H9 (cell line): ENCODE measurements around the gene VPS39. TPM values are rescaled to one million over a fixed set of nuclear protein-coding genes. Genes with fewer than 3 reads are reported as not detected.
A peak's percentile ranks its signal among the peaks of the same experiment; 100 is the strongest.

Experiments used
- DNase-seq: peaks from one replicate; pipeline ENCODE4 v3.0.0-alpha.2; 2017
- H2AFZ ChIP-seq: one replicate; pipeline ENCODE4 v1.6.1; 2013; ENCODE audit warnings: mild to moderate bottlenecking, low read length, control low read depth, moderate library complexity
- H2AK5ac ChIP-seq: 2 replicates; pipeline ENCODE4 v1.6.1; 2013; ENCODE audit warnings: low read length, control low read depth, mixed read lengths; ENCODE audit not compliant: insufficient read length
- H2BK120ac ChIP-seq: one replicate; pipeline ENCODE4 v1.6.1; 2013; ENCODE audit warnings: low read depth, mild to moderate bottlenecking, low read length, control low read depth, inconsistent platforms; ENCODE audit not compliant: poor library complexity, severe bottlenecking
- H2BK12ac ChIP-seq: 2 replicates; pipeline ENCODE4 v1.6.1; 2013; ENCODE audit warnings: low read length, control low read depth, mixed read lengths, low read depth; ENCODE audit not compliant: insufficient read length
- H2BK15ac ChIP-seq: 2 replicates; pipeline ENCODE4 v1.6.1; 2013; ENCODE audit warnings: low read depth, low read length, control low read depth
- H2BK20ac ChIP-seq: one replicate; pipeline ENCODE4 v1.6.1; 2013; ENCODE audit warnings: low read depth, mild to moderate bottlenecking, low read length, control low read depth, inconsistent platforms; ENCODE audit not compliant: poor library complexity, severe bottlenecking
- H2BK5ac ChIP-seq: 2 replicates; pipeline ENCODE4 v1.6.1; 2013; ENCODE audit warnings: low read length, control low read depth, mixed read lengths; ENCODE audit not compliant: insufficient read length
- H3K14ac ChIP-seq: 2 replicates; pipeline ENCODE4 v1.6.1; 2013; ENCODE audit warnings: low read length, control low read depth; ENCODE audit not compliant: insufficient read depth
- H3K18ac ChIP-seq: 2 replicates; pipeline ENCODE4 v1.6.1; 2013; ENCODE audit warnings: low read depth, mild to moderate bottlenecking, mixed read lengths, low read length, control low read depth; ENCODE audit not compliant: insufficient read length
- H3K23ac ChIP-seq: 2 replicates; pipeline ENCODE4 v1.6.1; 2013; ENCODE audit warnings: low read length, control low read depth, mixed read lengths, low read depth; ENCODE audit not compliant: insufficient read length
- H3K23me2 ChIP-seq: 2 replicates; pipeline ENCODE4 v1.6.1; 2013; ENCODE audit warnings: low read depth, mild to moderate bottlenecking, mixed read lengths, low read length, control low read depth; ENCODE audit not compliant: insufficient read length, poor library complexity, severe bottlenecking
- H3K27ac ChIP-seq: 2 replicates; pipeline ENCODE4 v1.5.1; 2013; ENCODE audit warnings: low read length, control low read depth, mixed read lengths, low read depth; ENCODE audit not compliant: insufficient read length
- H3K27me3 ChIP-seq: 2 replicates; pipeline ENCODE4 v1.6.1; 2013; ENCODE audit warnings: low read length, control low read depth, inconsistent platforms; ENCODE audit not compliant: insufficient read depth
- H3K4ac ChIP-seq: 2 replicates; pipeline ENCODE4 v1.6.1; 2013; ENCODE audit warnings: low read depth, mild to moderate bottlenecking, control low read depth, inconsistent platforms, low read length, moderate library complexity
- H3K4me1 ChIP-seq: 2 replicates; pipeline ENCODE4 v1.6.1; 2013; ENCODE audit warnings: low read length, control low read depth, inconsistent platforms; ENCODE audit not compliant: insufficient read depth
- H3K4me2 ChIP-seq: 2 replicates; pipeline ENCODE4 v1.6.1; 2013; ENCODE audit warnings: low read length, control low read depth, mixed read lengths; ENCODE audit not compliant: insufficient read length, insufficient read depth
- H3K56ac ChIP-seq: 2 replicates; pipeline ENCODE4 v1.6.1; 2013; ENCODE audit warnings: low read depth, mild to moderate bottlenecking, mixed read lengths, low read length, control low read depth; ENCODE audit not compliant: insufficient read length
- H3K79me1 ChIP-seq: 2 replicates; pipeline ENCODE4 v1.6.1; 2013; ENCODE audit warnings: low read depth, mild to moderate bottlenecking, moderate library complexity, low read length, control low read depth, inconsistent platforms; ENCODE audit not compliant: insufficient read depth, poor library complexity, severe bottlenecking
- H3K79me2 ChIP-seq: 2 replicates; pipeline ENCODE4 v1.6.1; 2013; ENCODE audit warnings: low read length, control low read depth, inconsistent platforms; ENCODE audit not compliant: insufficient read depth
- H3K9ac ChIP-seq: 2 replicates; pipeline ENCODE4 v1.6.1; 2013; ENCODE audit warnings: low read length, control low read depth, mixed read lengths; ENCODE audit not compliant: insufficient read length; ENCODE audit errors: extremely low read depth
- H3K9me3 ChIP-seq: one replicate; pipeline ENCODE4 v1.6.1; 2013; ENCODE audit warnings: low read depth, low read length, inconsistent platforms; ENCODE audit not compliant: control insufficient read depth
- H3T11ph ChIP-seq: one replicate; pipeline ENCODE4 v1.6.1; 2013; ENCODE audit warnings: mild to moderate bottlenecking, low read length, control low read depth, inconsistent platforms
- H4K20me1 ChIP-seq: one replicate; pipeline ENCODE4 v1.6.1; 2013; ENCODE audit not compliant: control insufficient read depth, insufficient read length, insufficient read depth
- H4K5ac ChIP-seq: 2 replicates; pipeline ENCODE4 v1.6.1; 2013; ENCODE audit warnings: low read depth, mild to moderate bottlenecking, mixed read lengths, low read length, control low read depth; ENCODE audit not compliant: insufficient read length
- H4K8ac ChIP-seq: replicated peaks from 2 replicates; pipeline ENCODE4 v1.6.1; 2013; ENCODE audit warnings: low read length, control low read depth, mixed read lengths, low read depth; ENCODE audit not compliant: insufficient read length
- H4K91ac ChIP-seq: 2 replicates; pipeline ENCODE4 v1.6.1; 2013; ENCODE audit warnings: low read depth, mild to moderate bottlenecking, moderate library complexity, mixed read lengths, low read length, control low read depth; ENCODE audit not compliant: insufficient read length
- H3K27ac Mint-ChIP-seq, 3 experiments: 2 replicates in 2 of 3; 3 replicates in 1 of 3; pipeline ENCODE4 v1.8.0; 2020 to 2021; ENCODE audit warnings: mixed read lengths in 3 of 3, mild to moderate bottlenecking in 1 of 3, moderate library complexity in 1 of 3
- H3K27me3 Mint-ChIP-seq: 2 replicates; pipeline ENCODE4 v1.8.0; 2021; ENCODE audit warnings: low read depth, mild to moderate bottlenecking, moderate library complexity, mixed read lengths
- H3K36me3 Mint-ChIP-seq, 3 experiments: 2 replicates in 2 of 3; 3 replicates in 1 of 3; pipeline ENCODE4 v1.8.0; 2020 to 2021; ENCODE audit warnings: low read depth in 3 of 3, mixed read lengths in 3 of 3; ENCODE audit not compliant: insufficient read depth in 1 of 3
- H3K4me1 Mint-ChIP-seq, 2 experiments: 2 replicates each; pipeline ENCODE4 v1.8.0; 2020; ENCODE audit warnings: mixed read lengths in 2 of 2
- H3K4me3 Mint-ChIP-seq, 2 experiments: 2 replicates in 1 of 2; 3 replicates in 1 of 2; pipeline ENCODE4 v1.8.0; 2020 to 2021; ENCODE audit warnings: mild to moderate bottlenecking in 2 of 2, mixed read lengths in 2 of 2, moderate library complexity in 1 of 2
- H3K9me3 Mint-ChIP-seq, 2 experiments: 2 replicates in 1 of 2; 3 replicates in 1 of 2; pipeline ENCODE4 v1.8.0; 2020; ENCODE audit warnings: mild to moderate bottlenecking in 2 of 2, mixed read lengths in 2 of 2, moderate library complexity in 1 of 2
- CTCF ChIP-seq: fragments of 200-600 bp; sonication (generic); conservative IDR thresholded peaks from 3 replicates; pipeline ENCODE4 v1.8.0; 2021; ENCODE audit warnings: antibody characterized with exemption, mild to moderate bottlenecking
- WGBS: extraction: QIAGEN DNeasy Blood & Tissue Kit; methylation state at CpG from one replicate; pipeline ENCODE4 v1.1.7; 2013; ENCODE audit warnings: missing lambda C conversion rate, low lambda C conversion rate, mixed read lengths; ENCODE audit not compliant: insufficient read length; ENCODE audit errors: extremely low coverage; 5-methylcytosine and 5-hydroxymethylcytosine counted together
- total RNA-seq: library from RNA; stranded (reverse); gene quantifications from 2 replicates; pipeline ENCODE4 v1.2.1, GENCODE V29; 2021

VPS39 gene
- total RNA-seq, 1 experiment from 2014 or later, result 48.6 TPM

DNA sequence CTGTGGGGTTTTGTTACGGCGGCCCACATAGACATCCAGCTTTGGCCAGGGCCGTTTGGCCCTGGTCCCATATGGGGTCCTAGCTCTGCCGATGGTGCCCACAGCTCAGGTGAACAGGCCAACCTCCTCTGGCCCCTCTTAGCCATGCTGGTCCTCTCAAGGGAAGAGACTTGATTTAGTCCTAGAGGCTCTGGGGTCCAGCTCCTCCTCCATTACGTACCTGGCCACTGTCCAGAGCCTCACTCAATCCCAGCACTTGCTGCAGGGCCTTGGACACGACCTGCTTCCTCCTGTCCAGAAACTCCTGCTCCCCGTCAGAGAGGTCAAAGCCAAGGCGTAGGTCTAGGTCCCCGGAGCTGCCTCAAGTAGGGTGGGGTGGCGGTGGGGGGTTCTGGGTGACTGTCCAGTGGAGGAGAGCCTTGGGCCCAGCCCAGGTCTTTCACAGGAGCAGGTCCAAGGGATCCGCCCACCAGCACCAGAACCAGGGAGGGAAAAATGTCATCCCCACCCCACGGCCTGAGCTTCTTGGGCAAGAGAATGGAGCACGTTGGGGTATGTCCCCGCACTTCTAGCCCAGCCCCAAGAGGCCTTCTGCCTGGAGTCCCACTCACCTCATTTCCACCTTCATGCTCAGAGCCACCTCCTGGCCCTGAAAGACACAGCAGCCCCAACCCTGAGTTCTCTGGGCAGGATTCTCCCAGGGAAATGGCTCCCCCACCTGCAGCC lies 58.4 kb downstream of the VPS39 start:
- Mint-ChIP-seq H3K36me3 (no peaks in the 10 kb centered on the region), H3K4me1 (peaks cover 3 to 8% of the 10 kb centered on the region in 2 experiments; a peak in 2 of 4 replicates), H3K4me3 (no peak overlapping the region), H3K27ac (no peak overlapping the region; a peak in 1 of 7 replicates), H3K9me3 (no peaks in the 10 kb centered on the region), H3K27me3 (no peaks in the 10 kb centered on the region; the same call in 1 of the 2 replicates)
- 0 out of 3 replicates have a peak, but pooled peaks have one; percentile 25 for TF ChIP-seq CTCF
- DNase-seq, result no peak
- Histone ChIP-seq H3K56ac (no peak overlapping the region), H2BK15ac (no peak overlapping the region), H3K27ac (no peak overlapping the region), H3K4ac (no peak overlapping the region), H3K4me1 (no peaks in the 10 kb centered on the region), H4K8ac (no peak overlapping the region), H4K20me1 (no peaks in the 10 kb centered on the region), H3T11ph (no peak overlapping the region), H2AK5ac (no peak overlapping the region), H3K9ac (no peak overlapping the region), H3K27me3 (no peaks in the 10 kb centered on the region), H3K4me2 (no peak overlapping the region), H3K79me1 (no peaks in the 10 kb centered on the region), H3K23me2 (no peaks in the 10 kb centered on the region), H2BK120ac (no peak overlapping the region), H2BK5ac (no peak overlapping the region), H2BK20ac (no peak overlapping the region), H3K79me2 (no peaks in the 10 kb centered on the region), H2AFZ (no peak overlapping the region), H2BK12ac (no peak overlapping the region), H3K18ac (no peak overlapping the region), H3K14ac (no peak overlapping the region; the same call in 1 of the 2 replicates), H4K91ac (no peak overlapping the region), H4K5ac (no peak overlapping the region), H3K9me3 (no peaks in the 10 kb centered on the region), H3K23ac (no peak overlapping the region)
- WGBS, result no CpG with 5 or more reads among the region's 14 CpGs
